ENCODE results near the gene DTX3L.

- TF ChIP-seq EP300 (IDR thresholded peaks at IDR 0.05): no peak
- no peak for TF ChIP-seq CTCF (IDR thresholded peaks at IDR 0.05)
- TF ChIP-seq POLR2A (IDR thresholded peaks at IDR 0.05; ENCODE audit: low read depth): no peak
Observed at GRCh38 chr3:122515870-122516269, 48.3 kb upstream of the DTX3L start.

Data from esophagus muscularis mucosa (tissue), 4 donors.